ENCODE measurements around the gene MAP4K4.
"Not testable (repeated sequence)": the region's sequence is repeated elsewhere in the genome, so short reads cannot be mapped to it uniquely, and the experiment has no call there.

MAP4K4 gene

DNA sequence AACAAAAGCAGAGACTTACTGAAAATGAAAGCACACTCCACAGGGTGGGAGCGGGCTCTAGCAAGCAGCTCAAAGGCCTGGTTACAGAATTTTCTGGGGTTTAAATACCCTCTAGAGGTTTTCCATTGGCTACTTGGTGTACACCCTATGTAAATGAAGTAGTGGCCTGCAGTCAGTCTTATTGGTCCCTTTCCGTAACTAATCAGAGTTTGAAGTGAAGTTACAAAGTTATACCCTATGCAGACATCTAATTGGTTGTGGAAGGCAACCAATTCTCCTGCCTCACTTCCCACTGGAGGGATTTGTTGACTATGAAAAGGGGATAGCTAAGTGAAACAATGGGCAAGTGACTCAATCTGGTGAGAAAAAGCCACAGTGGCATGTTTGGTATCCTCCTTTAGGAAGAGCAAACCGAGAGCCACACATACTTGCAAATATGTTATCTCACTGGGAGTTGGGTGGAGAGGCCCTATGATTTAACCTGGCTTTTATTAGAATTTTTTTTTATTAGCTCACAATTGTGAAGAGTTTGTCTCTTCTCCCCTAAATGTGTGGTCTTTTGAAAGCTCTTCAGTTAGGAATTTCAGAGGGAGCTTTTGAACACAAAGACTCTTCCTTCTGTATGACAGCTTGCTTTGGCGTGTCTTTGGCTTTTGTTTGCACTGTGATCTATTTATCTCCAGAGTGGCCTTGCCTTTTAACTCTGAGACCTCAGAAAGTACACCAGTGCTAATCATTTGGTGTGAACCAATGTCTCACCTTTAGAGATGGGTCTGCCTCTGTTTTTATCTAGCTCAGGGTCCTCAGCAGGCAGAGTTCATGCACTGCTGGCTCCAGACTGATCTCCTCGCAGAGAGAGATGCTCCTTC lies 69.6 kb downstream of the MAP4K4 start:
- DNase-seq (ENCODE audit: low read depth) = peak; percentile 91

DNA sequence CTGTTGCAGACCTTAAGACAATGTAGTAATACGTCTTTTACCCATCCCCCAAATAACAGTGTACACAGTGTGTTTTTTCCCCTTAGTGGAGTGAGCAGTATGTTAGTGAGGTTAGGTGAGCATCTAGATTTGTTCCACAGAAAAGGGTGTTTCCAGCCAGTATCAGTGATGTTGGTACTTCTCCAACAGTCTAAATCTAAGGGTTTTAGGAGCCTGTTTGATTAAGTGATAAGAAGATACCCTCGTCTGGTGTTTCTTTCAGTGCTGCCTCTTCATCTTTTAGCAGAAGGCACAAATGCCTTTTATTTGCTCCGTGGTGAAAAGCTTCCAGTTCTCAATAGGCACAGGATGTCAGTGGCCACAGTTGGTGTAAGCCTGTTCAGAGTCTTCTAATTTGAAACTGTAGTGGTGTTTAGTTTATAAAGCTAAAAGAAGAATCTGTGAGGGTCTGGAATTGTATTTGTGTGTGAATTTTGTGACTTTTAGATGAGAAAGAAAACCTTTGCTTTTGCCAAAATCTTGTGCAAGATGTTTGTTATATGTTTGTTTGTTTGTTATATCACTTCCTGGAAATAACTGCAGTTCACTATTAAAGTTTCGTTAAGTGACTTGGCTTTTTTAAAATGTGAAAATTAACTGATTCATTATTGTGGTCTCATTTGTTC lies 71.2 kb downstream of the MAP4K4 start:
- DNase-seq (ENCODE audit: low read depth) = no peak

DNA sequence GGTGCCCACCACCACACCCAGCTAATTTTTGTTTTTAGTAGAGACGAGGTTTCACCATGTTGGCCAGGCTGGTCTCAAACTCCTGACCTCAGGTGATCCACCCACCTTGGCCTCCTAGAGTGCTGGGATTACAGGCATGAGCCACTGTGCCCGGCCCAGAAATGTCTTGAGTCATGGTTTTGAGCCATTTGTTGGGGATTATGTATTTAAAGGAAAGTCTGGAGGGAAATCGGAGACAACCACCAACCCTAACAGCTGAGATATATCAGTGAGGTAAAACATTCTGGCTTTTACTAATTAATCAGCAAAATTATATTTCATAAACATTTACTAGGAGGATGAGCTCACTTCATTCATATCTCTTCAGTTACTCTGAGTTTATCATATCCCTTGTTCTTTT lies 72.2 kb downstream of the MAP4K4 start:
- DNase-seq (ENCODE audit: low read depth) = not testable (repeated sequence)

GRCh38 chr2:101770726-101771125 lies 73.2 kb downstream of the MAP4K4 start:
- DNase-seq (ENCODE audit: low read depth) = no peak

GRCh38 chr2:101771227-101771902 lies 73.9 kb downstream of the MAP4K4 start:
- no peak for DNase-seq (ENCODE audit: low read depth)

DNA sequence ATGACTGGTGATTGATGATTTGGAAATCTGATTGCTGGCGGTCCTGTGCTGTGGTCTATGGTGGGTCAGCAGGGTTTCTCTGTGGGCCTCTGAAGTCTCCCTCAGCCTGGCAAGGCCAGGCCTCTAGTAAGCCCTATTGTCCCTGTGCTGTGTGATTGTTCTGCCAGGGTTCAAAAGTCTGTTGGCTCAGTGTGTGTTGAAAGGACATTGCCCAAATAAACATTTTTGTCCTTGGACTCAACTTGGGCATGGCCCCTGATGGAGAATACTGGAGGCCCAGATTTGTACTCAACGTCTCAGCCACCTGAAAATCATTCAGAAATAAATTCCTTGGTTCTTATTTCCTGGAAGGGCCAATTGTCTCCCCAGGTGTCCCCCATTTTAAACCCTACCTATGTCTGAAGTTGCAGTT lies 74.4 kb downstream of the MAP4K4 start:
- no peak for DNase-seq (ENCODE audit: low read depth)

- no peak for DNase-seq (ENCODE audit: low read depth)
Observed at GRCh38 chr2:101773137-101773536, 75.6 kb downstream of the MAP4K4 start.

GRCh38 chr2:101773961-101774360 lies 76.5 kb downstream of the MAP4K4 start:
- DNase-seq (ENCODE audit: low read depth) = not testable (repeated sequence)

DNA sequence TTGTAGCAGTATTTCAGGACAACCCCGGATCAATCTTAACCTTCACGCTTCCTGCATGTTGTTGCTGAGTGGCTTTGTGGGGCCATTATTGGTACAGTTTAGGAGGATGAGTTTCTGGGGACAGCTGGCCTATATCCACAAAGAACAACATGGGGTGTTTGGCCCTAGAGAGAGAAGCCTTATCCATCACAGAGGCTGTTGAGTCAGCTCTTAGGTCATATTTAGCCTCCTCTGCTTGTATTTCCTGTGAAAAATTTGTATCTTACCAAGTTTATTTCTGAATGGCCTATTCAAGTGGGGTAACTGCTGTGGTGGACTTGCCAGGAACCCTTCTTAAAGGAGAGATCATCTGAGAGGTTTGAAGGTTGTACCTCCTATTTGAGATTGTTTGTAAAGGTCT lies 77.6 kb downstream of the MAP4K4 start:
- peak; percentile 49 for DNase-seq (ENCODE audit: low read depth)

DNA sequence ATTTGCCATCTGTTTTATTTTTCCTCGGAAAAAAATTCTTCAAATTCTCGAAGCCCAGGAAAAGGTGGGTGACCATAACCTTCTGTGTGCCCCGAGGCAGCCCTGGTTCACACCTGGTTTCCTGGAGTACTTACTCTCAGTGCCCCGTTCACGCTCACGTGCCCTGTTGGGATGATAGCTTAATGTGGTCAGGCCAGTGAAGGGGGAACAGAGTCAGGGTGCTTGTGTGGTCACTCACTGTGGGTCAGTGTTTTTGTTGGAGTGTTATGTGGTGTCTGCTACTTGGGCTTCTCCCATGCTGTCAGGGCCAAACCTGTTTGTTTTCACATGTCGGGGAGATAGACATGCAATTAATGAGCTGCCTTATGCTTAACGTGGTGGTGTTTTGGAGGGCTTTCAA lies 78.1 kb downstream of the MAP4K4 start:
- DNase-seq (ENCODE audit: low read depth) = no peak

GRCh38 chr2:101776172-101777043 lies 78.9 kb downstream of the MAP4K4 start:
- DNase-seq (ENCODE audit: low read depth) = no peak

DNA sequence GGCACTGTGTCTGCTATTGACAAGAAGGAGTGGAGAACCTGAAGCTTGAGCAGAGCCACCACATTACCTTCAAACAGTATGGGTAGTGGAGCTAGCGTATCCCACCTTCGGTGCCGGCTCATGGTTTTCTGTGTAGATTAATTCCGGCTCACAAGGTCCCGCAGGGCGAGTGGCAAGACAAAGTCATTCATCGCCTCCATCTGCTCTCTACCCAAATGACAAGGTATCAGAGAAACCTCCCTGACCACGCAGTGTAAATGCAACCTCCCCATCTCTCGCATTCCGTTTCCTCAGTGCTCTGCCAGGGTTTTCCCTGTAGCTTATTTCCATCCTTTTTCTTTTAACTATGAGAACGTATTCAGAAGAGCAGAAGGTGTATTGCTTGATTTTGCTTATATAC lies 79.8 kb downstream of the MAP4K4 start:
- DNase-seq (ENCODE audit: low read depth) = no peak

GRCh38 chr2:101778102-101778501 lies 80.6 kb downstream of the MAP4K4 start:
- no peak for DNase-seq (ENCODE audit: low read depth)

- no peak for DNase-seq (ENCODE audit: low read depth)
Observed at GRCh38 chr2:101779190-101779589, 81.7 kb downstream of the MAP4K4 start.

DNA sequence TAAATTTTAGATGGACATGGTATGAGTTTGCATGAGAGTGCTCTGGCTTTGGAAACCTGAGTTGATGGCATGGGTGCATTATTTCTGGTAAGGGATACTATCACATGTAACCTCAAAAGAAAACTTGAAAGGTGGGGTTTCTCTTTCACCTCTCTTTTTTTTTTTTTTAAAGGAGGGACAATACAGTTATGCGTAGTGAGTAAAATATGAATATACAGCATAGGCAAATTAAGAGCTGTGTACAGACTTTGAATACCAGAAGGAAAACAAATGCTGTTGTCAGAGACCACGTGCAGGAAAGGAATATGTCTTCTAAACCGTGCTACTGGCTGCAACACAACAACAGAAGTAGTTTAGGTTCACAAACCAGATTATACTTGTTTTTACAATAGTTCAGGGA lies 82.1 kb downstream of the MAP4K4 start:
- DNase-seq (ENCODE audit: low read depth) = no peak

DNA sequence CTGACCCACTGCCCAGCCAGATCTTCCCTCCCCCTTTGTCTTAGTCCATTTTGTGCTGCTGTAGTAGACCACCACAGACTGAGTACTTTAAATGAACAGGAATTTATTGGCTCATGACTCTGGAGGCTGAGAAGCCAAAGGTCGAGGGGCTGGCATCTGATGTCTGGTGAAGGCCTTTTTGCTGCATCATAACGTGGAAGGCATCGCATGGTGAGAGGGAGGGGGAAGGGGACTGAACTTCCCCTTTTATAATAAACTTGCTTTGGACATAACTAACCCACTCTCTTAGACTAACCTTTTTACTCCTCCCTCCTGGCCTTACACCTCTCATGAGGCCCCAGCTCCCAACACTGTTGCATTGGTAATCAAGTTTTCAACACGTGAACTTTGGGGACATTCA lies 83.8 kb downstream of the MAP4K4 start:
- DNase-seq (ENCODE audit: low read depth) = no peak

- no peak for DNase-seq (ENCODE audit: low read depth)
Observed at GRCh38 chr2:101781791-101782426, 84.4 kb downstream of the MAP4K4 start.

DNA sequence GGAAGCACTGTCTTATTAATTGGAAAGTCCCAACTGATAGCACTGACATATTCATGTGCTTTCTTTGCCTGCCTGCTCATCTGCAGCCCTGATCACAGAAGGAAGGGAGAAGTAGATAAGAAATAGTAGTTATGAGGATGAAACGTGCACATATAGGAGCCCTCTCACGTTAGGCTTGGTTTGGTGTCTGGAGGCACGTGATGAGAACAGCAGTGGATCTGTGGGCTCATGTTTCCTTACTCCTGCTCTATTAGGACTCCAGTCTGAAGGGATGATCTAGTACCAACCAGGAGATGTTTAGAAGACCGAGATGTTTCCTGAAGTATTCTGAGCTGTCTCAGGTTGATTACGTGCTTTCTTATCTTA lies 84.9 kb downstream of the MAP4K4 start:
- DNase-seq (ENCODE audit: low read depth) = no peak

DNA sequence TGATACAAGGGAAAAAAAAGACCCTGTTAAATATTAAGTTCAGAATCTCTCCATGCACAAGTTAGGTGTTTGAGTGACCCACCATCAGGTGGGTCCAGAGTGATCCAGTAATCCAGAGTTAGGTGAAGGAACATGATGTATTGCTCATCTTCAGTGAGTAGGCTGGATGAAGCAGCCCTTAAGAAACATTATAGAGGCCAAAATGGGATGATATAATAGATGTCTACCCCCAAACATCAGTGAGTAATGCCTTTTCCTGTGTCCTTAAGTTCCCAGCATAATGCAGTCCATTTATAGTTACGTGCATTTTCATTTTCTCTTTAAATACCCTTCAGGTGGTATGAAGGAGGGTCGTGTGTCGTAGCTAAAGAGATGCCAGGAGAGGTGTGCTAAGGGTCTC lies 89.6 kb downstream of the MAP4K4 start:
- DNase-seq (ENCODE audit: low read depth) = no peak

DNA sequence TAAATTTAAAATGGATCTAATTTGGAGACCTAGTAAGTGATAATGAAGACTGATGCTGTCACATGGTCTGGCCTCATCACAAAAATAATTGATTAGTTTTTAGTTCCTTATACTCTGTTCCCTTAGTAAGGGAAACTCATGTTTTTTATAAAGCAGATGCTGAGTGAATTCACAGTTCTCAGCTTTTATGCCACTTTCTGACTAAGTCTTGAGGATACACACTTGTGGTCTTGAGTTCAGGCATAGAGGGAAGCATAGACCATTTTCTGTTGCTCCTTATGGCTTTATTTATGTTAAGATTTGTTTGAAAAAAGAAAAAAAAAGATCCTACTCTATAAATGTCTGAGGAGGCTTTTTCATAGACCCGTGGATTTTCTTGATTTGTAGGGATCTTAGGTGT lies 91.1 kb downstream of the MAP4K4 start:
- no peak for DNase-seq (ENCODE audit: low read depth)

All from amniotic epithelial cell (primary cell).